ENCODE data around the gene ITGB1BP1.

Gene ITGB1BP1

DNA sequence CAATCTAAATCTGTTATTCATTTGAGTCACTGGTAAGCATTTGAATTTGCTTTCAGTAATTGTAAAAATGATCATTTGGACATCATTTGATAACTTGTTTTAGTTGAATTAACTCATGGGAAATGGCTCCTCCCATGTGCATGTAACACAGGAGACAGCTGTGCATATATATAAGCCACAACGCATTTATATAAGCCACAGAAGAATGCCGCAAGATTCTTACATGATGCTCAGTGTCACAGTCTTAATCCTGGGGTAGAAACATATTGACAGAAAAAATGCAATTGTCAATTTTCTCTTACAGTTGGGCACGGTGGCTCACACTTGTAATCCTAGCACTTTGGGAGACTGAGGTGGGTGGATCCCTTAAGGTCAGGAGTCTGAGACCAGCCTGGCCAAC, 37.8 kb upstream of the ITGB1BP1 start:
- TF ChIP-seq YY1 (IDR thresholded peaks at IDR 0.05; ENCODE audit: low read depth) (no peak), FOXM1 (IDR thresholded peaks at IDR 0.05; ENCODE audit: borderline replicate concordance, low read depth) (no peak), TAF1 (IDR thresholded peaks at IDR 0.05; ENCODE audit: low read depth) (no peak), EP300 (IDR thresholded peaks at IDR 0.05; ENCODE audit: borderline replicate concordance) (no peak), TEAD4 (IDR thresholded peaks at IDR 0.05) (no peak), ZBTB7A (IDR thresholded peaks at IDR 0.05; ENCODE audit: low read depth) (no peak)
- TF ChIP-seq, protein P1, sequence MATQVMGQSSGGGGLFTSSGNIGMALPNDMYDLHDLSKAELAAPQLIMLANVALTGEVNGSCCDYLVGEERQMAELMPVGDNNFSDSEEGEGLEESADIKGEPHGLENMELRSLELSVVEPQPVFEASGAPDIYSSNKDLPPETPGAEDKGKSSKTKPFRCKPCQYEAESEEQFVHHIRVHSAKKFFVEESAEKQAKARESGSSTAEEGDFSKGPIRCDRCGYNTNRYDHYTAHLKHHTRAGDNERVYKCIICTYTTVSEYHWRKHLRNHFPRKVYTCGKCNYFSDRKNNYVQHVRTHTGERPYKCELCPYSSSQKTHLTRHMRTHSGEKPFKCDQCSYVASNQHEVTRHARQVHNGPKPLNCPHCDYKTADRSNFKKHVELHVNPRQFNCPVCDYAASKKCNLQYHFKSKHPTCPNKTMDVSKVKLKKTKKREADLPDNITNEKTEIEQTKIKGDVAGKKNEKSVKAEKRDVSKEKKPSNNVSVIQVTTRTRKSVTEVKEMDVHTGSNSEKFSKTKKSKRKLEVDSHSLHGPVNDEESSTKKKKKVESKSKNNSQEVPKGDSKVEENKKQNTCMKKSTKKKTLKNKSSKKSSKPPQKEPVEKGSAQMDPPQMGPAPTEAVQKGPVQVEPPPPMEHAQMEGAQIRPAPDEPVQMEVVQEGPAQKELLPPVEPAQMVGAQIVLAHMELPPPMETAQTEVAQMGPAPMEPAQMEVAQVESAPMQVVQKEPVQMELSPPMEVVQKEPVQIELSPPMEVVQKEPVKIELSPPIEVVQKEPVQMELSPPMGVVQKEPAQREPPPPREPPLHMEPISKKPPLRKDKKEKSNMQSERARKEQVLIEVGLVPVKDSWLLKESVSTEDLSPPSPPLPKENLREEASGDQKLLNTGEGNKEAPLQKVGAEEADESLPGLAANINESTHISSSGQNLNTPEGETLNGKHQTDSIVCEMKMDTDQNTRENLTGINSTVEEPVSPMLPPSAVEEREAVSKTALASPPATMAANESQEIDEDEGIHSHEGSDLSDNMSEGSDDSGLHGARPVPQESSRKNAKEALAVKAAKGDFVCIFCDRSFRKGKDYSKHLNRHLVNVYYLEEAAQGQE (IDR thresholded peaks at IDR 0.05; ENCODE audit: low read depth): no peak

GRCh38 chr2:9460441-9461017, 37.2 kb upstream of the ITGB1BP1 start:
- TF ChIP-seq TEAD4 (IDR thresholded peaks at IDR 0.05): no peak
- TF ChIP-seq USF1 (IDR thresholded peaks at IDR 0.05): no peak
- TF ChIP-seq CEBPB (IDR thresholded peaks at IDR 0.05): no peak
- TF ChIP-seq EP300 (IDR thresholded peaks at IDR 0.05; ENCODE audit: borderline replicate concordance): no peak
- TF ChIP-seq CREB1 (IDR thresholded peaks at IDR 0.05; ENCODE audit: low read depth): no peak
- TF ChIP-seq EGR1 (IDR thresholded peaks at IDR 0.05): no peak

GRCh38 chr2:9451231-9451630, 27.9 kb upstream of the ITGB1BP1 start:
- TF ChIP-seq, protein P1 (IDR thresholded peaks at IDR 0.05; ENCODE audit: low read depth): no peak
- TF ChIP-seq, protein P2, sequence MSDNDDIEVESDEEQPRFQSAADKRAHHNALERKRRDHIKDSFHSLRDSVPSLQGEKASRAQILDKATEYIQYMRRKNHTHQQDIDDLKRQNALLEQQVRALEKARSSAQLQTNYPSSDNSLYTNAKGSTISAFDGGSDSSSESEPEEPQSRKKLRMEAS (IDR thresholded peaks at IDR 0.05): no peak
- no peak for TF ChIP-seq NFIC (IDR thresholded peaks at IDR 0.05)
- TF ChIP-seq FOXM1 (IDR thresholded peaks at IDR 0.05; ENCODE audit: borderline replicate concordance, low read depth): no peak
- no peak for TF ChIP-seq CEBPB (IDR thresholded peaks at IDR 0.05)
- no peak for TF ChIP-seq RAD21 (IDR thresholded peaks at IDR 0.05; ENCODE audit: low read depth)
- no peak for TF ChIP-seq CREB1 (IDR thresholded peaks at IDR 0.05; ENCODE audit: low read depth)
- no peak for TF ChIP-seq YY1 (IDR thresholded peaks at IDR 0.05; ENCODE audit: low read depth)
- no peak for TF ChIP-seq EP300 (IDR thresholded peaks at IDR 0.05; ENCODE audit: borderline replicate concordance)
- TF ChIP-seq TEAD4 (IDR thresholded peaks at IDR 0.05): no peak
- TF ChIP-seq EGR1 (IDR thresholded peaks at IDR 0.05): no peak
- TF ChIP-seq TAF1 (IDR thresholded peaks at IDR 0.05; ENCODE audit: low read depth): no peak
- no peak for TF ChIP-seq TCF12 (IDR thresholded peaks at IDR 0.05; ENCODE audit: low read depth)
- no peak for TF ChIP-seq USF1 (IDR thresholded peaks at IDR 0.05)
- TF ChIP-seq ZBTB7A (IDR thresholded peaks at IDR 0.05; ENCODE audit: low read depth): no peak

DNA sequence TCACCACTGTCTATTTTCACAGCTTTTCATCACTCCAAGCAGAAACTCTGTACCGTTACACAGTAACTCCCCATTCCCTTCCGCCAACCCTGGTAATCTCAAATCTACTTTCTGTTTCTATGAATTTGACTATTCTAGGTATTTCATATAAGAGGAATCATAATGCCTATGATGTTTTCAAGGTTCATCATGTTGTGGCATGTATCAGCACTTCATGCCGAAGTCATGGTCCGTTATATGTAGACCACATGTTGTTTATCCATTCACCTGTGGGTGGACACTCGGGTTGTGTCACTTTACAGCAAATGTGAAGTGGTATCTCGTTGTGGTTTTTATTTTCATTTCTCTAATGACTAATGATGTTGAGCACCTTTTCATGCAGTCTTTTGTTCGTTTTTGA, 21.8 kb upstream of the ITGB1BP1 start:
- TF ChIP-seq, protein P2 (IDR thresholded peaks at IDR 0.05): no peak
- TF ChIP-seq EP300 (IDR thresholded peaks at IDR 0.05; ENCODE audit: borderline replicate concordance) (no peak), EGR1 (IDR thresholded peaks at IDR 0.05) (no peak), CEBPB (IDR thresholded peaks at IDR 0.05) (no peak), TEAD4 (IDR thresholded peaks at IDR 0.05) (no peak), CREB1 (IDR thresholded peaks at IDR 0.05; ENCODE audit: low read depth) (no peak), TCF12 (IDR thresholded peaks at IDR 0.05; ENCODE audit: low read depth) (no peak)

GRCh38 chr2:9443526-9443925, 20.2 kb upstream of the ITGB1BP1 start:
- TF ChIP-seq TAF1 (IDR thresholded peaks at IDR 0.05; ENCODE audit: low read depth): no peak
- no peak for TF ChIP-seq TEAD4 (IDR thresholded peaks at IDR 0.05)
- TF ChIP-seq NFIC (IDR thresholded peaks at IDR 0.05): no peak
- no peak for TF ChIP-seq RAD21 (IDR thresholded peaks at IDR 0.05; ENCODE audit: low read depth)
- TF ChIP-seq EGR1 (IDR thresholded peaks at IDR 0.05): no peak
- no peak for TF ChIP-seq TCF12 (IDR thresholded peaks at IDR 0.05; ENCODE audit: low read depth)
- TF ChIP-seq, protein P2 (IDR thresholded peaks at IDR 0.05): no peak
- no peak for TF ChIP-seq ZBTB7A (IDR thresholded peaks at IDR 0.05; ENCODE audit: low read depth)
- no peak for TF ChIP-seq FOXM1 (IDR thresholded peaks at IDR 0.05; ENCODE audit: borderline replicate concordance, low read depth)
- TF ChIP-seq USF1 (IDR thresholded peaks at IDR 0.05): no peak
- TF ChIP-seq, protein P1 (IDR thresholded peaks at IDR 0.05; ENCODE audit: low read depth): no peak
- TF ChIP-seq CEBPB (IDR thresholded peaks at IDR 0.05): no peak
- TF ChIP-seq YY1 (IDR thresholded peaks at IDR 0.05; ENCODE audit: low read depth): no peak
- no peak for TF ChIP-seq EP300 (IDR thresholded peaks at IDR 0.05; ENCODE audit: borderline replicate concordance)
- no peak for TF ChIP-seq CREB1 (IDR thresholded peaks at IDR 0.05; ENCODE audit: low read depth)
